MM.1S (cell line): ENCODE measurements around the gene SYNE2.

Experiments
- DNase-seq: peaks from one replicate; pipeline ENCODE4 v3.0.0-alpha.2; 2015
- H2AFZ ChIP-seq: fragments of 300-600 bp; sonication (generic); 2 replicates; pipeline ENCODE4 v1.6.0; 2016; ENCODE audit warnings: antibody characterized with exemption, low read length
- H3F3A ChIP-seq: fragments of 300-600 bp; sonication (generic); 2 replicates; pipeline ENCODE4 v1.6.1; 2016; ENCODE audit warnings: mild to moderate bottlenecking, antibody characterized with exemption, low read length, moderate library complexity, mixed read lengths; ENCODE audit not compliant: insufficient read depth
- H3K27ac ChIP-seq: fragments of 300-600 bp; sonication (generic); 2 replicates; pipeline ENCODE4 v1.5.1; 2016; ENCODE audit warnings: mild to moderate bottlenecking, low read length
- H3K27me3 ChIP-seq: fragments of 300-600 bp; sonication (generic); replicated peaks from 2 replicates; pipeline ENCODE4 v1.6.0; 2016; ENCODE audit warnings: low read length; ENCODE audit not compliant: insufficient read depth
- H3K36me3 ChIP-seq: fragments of 300-600 bp; sonication (generic); replicated peaks from 2 replicates; pipeline ENCODE4 v1.6.1; 2016; ENCODE audit warnings: mild to moderate bottlenecking, low read length, mixed read lengths; ENCODE audit not compliant: insufficient read depth
- H3K4me1 ChIP-seq: fragments of 300-600 bp; sonication (generic); 2 replicates; pipeline ENCODE4 v1.6.1; 2016; ENCODE audit warnings: low read length, mixed read lengths
- H3K4me2 ChIP-seq: fragments of 300-600 bp; sonication (generic); 2 replicates; pipeline ENCODE4 v1.6.0; 2016; ENCODE audit warnings: low read depth, low read length
- H3K4me3 ChIP-seq: fragments of 300-600 bp; sonication (generic); 2 replicates; pipeline ENCODE4 v1.5.1; 2016; ENCODE audit warnings: low read length, mixed read lengths
- H3K79me2 ChIP-seq: fragments of 300-600 bp; sonication (generic); 2 replicates; pipeline ENCODE4 v1.6.1; 2016; ENCODE audit warnings: mixed run types, low read length, mixed read lengths
- H3K9ac ChIP-seq: fragments of 300-600 bp; sonication (generic); 2 replicates; pipeline ENCODE4 v1.6.1; 2016; ENCODE audit warnings: low read length, mixed read lengths
- H3K9me2 ChIP-seq: fragments of 300-600 bp; sonication (generic); replicated peaks from 2 replicates; pipeline ENCODE4 v1.6.1; 2016; ENCODE audit warnings: mild to moderate bottlenecking, low read length, mixed read lengths; ENCODE audit not compliant: insufficient read depth
- H3K9me3 ChIP-seq: fragments of 300-600 bp; sonication (generic); replicated peaks from 2 replicates; pipeline ENCODE4 v1.6.1; 2016; ENCODE audit warnings: mild to moderate bottlenecking, low read length, mixed read lengths; ENCODE audit not compliant: insufficient read depth
- H4K20me1 ChIP-seq: fragments of 300-600 bp; sonication (generic); 2 replicates; pipeline ENCODE4 v1.6.1; 2016; ENCODE audit warnings: mild to moderate bottlenecking, low read length, moderate library complexity, mixed read lengths; ENCODE audit not compliant: insufficient read depth
- EZH2 ChIP-seq: fragments of 300-600 bp; sonication (generic); optimal IDR thresholded peaks from 2 replicates; pipeline ENCODE3; 2017; ENCODE audit warnings: low read depth, mild to moderate bottlenecking, antibody characterized with exemption, low read length, mixed read lengths
- EZH2phosphoT487 ChIP-seq: fragments of 300-600 bp; sonication (generic); IDR thresholded peaks from 2 replicates; pipeline ENCODE4 v1.6.1; 2018; ENCODE audit warnings: antibody characterized with exemption, low read length
- TF ChIP-seq, protein P1 (sequence below): fragments of 300-600 bp; sonication (generic); IDR thresholded peaks from 2 replicates; pipeline ENCODE4 v1.5.1; 2016; ENCODE audit warnings: antibody characterized with exemption, low read length, mixed read lengths

Gene SYNE2

DNA sequence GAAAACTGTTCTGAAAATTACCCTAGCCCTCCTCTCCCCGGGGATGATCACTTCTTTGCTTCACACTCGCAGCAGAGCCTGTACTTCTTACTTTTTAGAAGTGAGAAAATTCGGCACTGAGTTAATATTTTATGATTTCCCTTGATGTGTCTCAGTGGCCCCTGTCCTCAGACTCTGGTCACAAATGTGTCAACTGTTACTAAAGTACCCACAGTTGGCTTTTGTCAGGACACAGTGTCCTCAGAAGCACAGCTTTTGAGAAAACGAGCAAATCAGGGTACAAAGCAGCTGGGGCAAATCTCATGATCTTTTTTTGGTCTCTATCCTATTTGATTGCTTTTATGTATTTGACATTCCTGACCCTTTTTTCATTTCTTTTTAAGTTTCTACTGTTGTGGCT, 142.5 kb downstream of the SYNE2 start:
- Histone ChIP-seq H3K4me1 (no peaks in the 10 kb centered on the region), H3K9me3 (no peaks in the 10 kb centered on the region), H3K27me3 (no peaks in the 10 kb centered on the region), H3F3A (no peaks in the 10 kb centered on the region), H3K4me3 (no peak overlapping the region), H3K9ac (no peak overlapping the region), H3K36me3 (no peaks in the 10 kb centered on the region), H3K79me2 (no peaks in the 10 kb centered on the region), H3K27ac (no peak overlapping the region), H4K20me1 (no peaks in the 10 kb centered on the region), H3K4me2 (no peak overlapping the region), H3K9me2 (no peaks in the 10 kb centered on the region), H2AFZ (no peak overlapping the region)
- TF ChIP-seq EZH2phosphoT487 (no peak), EZH2 (no peak)
- TF ChIP-seq, protein P1, sequence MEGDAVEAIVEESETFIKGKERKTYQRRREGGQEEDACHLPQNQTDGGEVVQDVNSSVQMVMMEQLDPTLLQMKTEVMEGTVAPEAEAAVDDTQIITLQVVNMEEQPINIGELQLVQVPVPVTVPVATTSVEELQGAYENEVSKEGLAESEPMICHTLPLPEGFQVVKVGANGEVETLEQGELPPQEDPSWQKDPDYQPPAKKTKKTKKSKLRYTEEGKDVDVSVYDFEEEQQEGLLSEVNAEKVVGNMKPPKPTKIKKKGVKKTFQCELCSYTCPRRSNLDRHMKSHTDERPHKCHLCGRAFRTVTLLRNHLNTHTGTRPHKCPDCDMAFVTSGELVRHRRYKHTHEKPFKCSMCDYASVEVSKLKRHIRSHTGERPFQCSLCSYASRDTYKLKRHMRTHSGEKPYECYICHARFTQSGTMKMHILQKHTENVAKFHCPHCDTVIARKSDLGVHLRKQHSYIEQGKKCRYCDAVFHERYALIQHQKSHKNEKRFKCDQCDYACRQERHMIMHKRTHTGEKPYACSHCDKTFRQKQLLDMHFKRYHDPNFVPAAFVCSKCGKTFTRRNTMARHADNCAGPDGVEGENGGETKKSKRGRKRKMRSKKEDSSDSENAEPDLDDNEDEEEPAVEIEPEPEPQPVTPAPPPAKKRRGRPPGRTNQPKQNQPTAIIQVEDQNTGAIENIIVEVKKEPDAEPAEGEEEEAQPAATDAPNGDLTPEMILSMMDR, result no peak
- DNase-seq, result no peak

DNA sequence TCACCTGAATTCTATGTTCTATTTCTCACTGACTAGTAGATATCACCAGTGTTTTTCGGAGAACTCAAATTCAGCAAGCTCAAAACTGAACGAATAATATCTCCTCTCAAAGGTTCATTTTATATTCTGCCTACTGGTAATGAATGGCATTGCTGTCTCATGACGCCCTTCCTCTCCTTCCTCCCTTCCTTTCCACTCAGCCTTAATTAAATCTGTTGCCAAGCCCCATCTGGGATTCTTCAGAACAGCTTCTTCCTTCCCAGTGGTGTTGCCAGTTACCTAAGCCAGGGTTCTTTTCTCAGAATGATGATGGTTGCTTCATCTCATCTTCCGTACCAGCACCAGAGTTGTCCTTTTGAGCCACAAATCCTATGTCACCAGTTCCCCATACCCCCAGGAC, 143.2 kb downstream of the SYNE2 start:
- Histone ChIP-seq H3K9ac (no peak overlapping the region), H3K27me3 (no peaks in the 10 kb centered on the region), H3K4me2 (no peak overlapping the region), H3K36me3 (no peaks in the 10 kb centered on the region), H3K4me3 (no peak overlapping the region), H2AFZ (no peak overlapping the region), H3K4me1 (no peaks in the 10 kb centered on the region), H4K20me1 (no peaks in the 10 kb centered on the region), H3K27ac (no peak overlapping the region), H3K9me3 (no peaks in the 10 kb centered on the region), H3K9me2 (no peaks in the 10 kb centered on the region), H3K79me2 (no peaks in the 10 kb centered on the region), H3F3A (no peaks in the 10 kb centered on the region)
- no peak for DNase-seq
- TF ChIP-seq, protein P1, result no peak
- TF ChIP-seq EZH2phosphoT487 (no peak), EZH2 (no peak)

DNA sequence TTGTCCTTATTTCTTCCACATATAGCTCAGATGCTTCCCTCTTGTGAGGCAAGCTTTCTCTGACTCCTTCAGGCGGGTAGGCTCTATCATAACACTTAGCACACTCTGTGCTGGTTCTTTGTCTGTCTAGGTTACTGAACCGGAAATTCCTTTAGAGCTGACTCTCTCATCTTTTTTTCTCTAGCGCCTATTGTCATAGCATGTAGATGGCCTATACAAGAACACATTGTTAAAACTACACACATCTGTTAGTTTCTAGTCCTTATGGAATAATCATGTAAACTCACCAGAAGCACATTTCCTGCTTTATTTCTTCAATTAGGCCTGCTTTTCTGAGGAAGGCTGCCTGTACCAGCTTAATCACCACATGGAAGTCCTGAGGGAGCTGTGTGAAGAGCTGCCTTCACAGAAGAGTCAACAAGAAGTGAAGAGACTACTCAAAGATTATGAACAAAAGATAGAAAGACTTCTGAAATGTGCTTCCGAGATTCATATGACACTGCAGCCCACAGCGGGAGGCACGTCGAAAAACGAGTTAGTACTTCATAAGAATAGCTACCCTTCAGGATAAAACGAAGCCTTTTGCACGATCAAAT, 143.9 kb downstream of the SYNE2 start:
- Histone ChIP-seq H3K27ac (no peak overlapping the region), H3F3A (no peaks in the 10 kb centered on the region), H3K79me2 (no peaks in the 10 kb centered on the region), H3K9me3 (no peaks in the 10 kb centered on the region), H4K20me1 (no peaks in the 10 kb centered on the region), H3K4me2 (no peak overlapping the region), H3K36me3 (no peaks in the 10 kb centered on the region), H3K9ac (no peak overlapping the region), H3K4me3 (no peak overlapping the region), H3K27me3 (no peaks in the 10 kb centered on the region), H3K9me2 (no peaks in the 10 kb centered on the region), H3K4me1 (no peaks in the 10 kb centered on the region), H2AFZ (no peak overlapping the region)
- no peak for TF ChIP-seq EZH2phosphoT487
- TF ChIP-seq EZH2, result no peak
- TF ChIP-seq, protein P1, result no peak
- no peak for DNase-seq
